Activated naive CD8-positive, alpha-beta T cell treated with anti-CD3 and anti-CD28 coated beads, Interleukin-2, amount 10 ng/mL, durations not matched to agents 7 days and 5 days (primary cell): ENCODE results near the gene CHTF8. TPM values are rescaled to one million over a fixed set of nuclear protein-coding genes. Genes with fewer than 3 reads are reported as not detected.
"Not testable (repeated sequence)": the region's sequence is repeated elsewhere in the genome, so short reads cannot be mapped to it uniquely, and the experiment has no call there.

Source experiments
- ATAC-seq: fragments of 150-1000 bp; cut with Tn5 transposase; one replicate; pipeline ENCODE4 v1.10.0; 2021; ENCODE audit warnings: low read depth, moderate library complexity
- POLR2A ChIA-PET: fragments of 350-600 bp; sonication (Branson Sonifier 250); formaldehyde crosslinking; loops from one replicate; lab custom pipeline; 2021; ENCODE audit warnings: antibody characterized with exemption; lab: Charles Lee
- DNase-seq: peaks from one replicate; pipeline ENCODE4 v3.0.0; 2021
- H3K27ac Mint-ChIP-seq: one replicate; pipeline ENCODE4 v1.8.0; 2022; ENCODE audit warnings: mild to moderate bottlenecking, mixed read lengths
- H3K27me3 Mint-ChIP-seq: one replicate; pipeline ENCODE4 v1.8.0; 2022; ENCODE audit warnings: mild to moderate bottlenecking, moderate library complexity, mixed read lengths
- H3K36me3 Mint-ChIP-seq: one replicate; pipeline ENCODE4 v1.8.0; 2021; ENCODE audit warnings: mild to moderate bottlenecking, mixed read lengths
- H3K4me1 Mint-ChIP-seq: one replicate; pipeline ENCODE4 v1.8.0; 2021; ENCODE audit warnings: mixed read lengths
- H3K4me3 Mint-ChIP-seq: one replicate; pipeline ENCODE4 v1.8.0; 2022; ENCODE audit warnings: mild to moderate bottlenecking, moderate library complexity, mixed read lengths
- H3K9me3 Mint-ChIP-seq: one replicate; pipeline ENCODE4 v1.8.0; 2021; ENCODE audit warnings: mixed read lengths
- total RNA-seq, 2 experiments: library from RNA; stranded (reverse); gene quantifications; one replicate each; pipeline ENCODE4 v1.2.3, GENCODE V29; 2021

The CHTF8 gene
- total RNA-seq, 2 experiments from 2014 or later = 126 to 132 TPM

DNA sequence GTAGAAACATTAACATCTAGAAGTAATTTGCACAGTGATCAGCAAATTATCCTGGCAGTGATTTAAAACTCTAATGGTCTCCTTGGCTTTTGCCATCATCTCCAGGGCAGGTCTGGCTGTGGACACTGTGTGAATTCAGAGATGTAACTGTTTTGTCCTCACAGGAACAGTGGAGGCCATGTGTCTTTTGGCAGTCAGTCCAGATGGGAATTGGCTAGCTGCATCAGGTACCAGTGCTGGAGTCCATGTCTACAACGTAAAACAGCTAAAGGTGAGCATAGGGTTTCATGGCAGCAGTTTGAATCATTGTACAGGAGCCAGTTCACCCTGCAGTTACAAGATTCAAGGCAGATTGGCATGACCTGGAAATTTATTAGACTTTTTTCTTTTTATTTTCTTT, 27.8 kb upstream of the CHTF8 start:
- Mint-ChIP-seq H3K9me3 (no peaks in the 10 kb centered on the region), H3K27ac (no peak overlapping the region), H3K36me3 (peaks cover 32% of the 10 kb centered on the region), H3K27me3 (no peaks in the 10 kb centered on the region), H3K4me1 (peaks cover under 1% of the 10 kb centered on the region), H3K4me3 (no peak overlapping the region)
- no peak for DNase-seq
- POLR2A ChIA-PET = no interaction called here
- no peak for ATAC-seq

DNA sequence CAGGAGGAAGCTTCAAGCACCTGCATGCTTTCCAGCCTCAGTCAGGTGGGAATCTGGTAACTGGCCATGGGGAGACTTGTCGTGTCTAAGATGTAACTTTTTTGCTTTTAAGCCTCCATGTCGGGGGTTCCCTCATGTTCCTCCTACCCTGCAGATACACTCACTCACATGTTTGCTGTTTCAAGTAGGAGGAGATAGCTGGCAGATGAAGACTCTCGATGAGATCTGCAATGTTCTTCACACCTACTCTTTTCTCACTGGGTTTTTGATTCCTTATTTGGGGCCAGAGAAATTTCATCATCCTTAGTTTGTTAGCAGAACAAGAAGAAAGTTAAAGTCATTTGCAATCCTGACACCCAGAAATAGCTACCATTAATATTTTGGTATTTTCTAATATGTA, 24.8 kb upstream of the CHTF8 start:
- Mint-ChIP-seq H3K27ac (no peak overlapping the region), H3K4me1 (no peaks in the 10 kb centered on the region)

DNA sequence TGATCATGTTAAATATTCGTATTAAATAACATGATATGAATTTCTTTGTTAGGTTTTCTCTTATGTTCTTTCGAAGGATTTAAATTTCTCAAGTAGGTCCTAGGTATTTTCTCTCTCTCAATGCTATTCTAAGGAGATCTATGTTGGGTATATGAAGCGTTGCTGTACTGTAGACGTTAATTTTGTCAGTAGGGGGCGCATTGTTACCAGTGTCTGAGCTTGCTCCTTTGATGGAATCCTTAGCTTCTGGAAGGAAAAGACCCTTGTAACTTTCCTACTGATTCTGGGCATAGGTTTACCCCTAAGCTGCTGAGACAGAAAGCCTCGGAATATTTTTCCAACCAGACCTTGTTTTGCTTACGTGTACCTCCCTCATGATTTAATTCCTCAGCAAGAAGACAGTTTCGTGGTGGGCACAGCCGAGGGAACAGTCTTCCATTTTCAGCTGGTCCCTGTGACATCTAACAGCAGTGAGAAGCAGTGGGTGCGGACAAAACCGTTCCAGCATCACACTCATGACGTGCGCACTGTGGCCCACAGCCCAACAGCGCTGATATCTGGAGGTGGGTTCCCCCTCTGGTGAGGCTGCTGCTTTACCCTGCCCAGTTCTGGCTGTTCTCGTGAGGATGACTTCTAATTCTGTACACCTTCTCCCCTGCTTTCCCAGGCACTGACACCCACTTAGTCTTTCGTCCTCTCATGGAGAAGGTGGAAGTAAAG, 17.9 kb upstream of the CHTF8 start:
- Mint-ChIP-seq H3K4me3 (no peak overlapping the region), H3K36me3 (peaks cover 14% of the 10 kb centered on the region), H3K27me3 (no peaks in the 10 kb centered on the region), H3K4me1 (no peaks in the 10 kb centered on the region), H3K27ac (no peak overlapping the region), H3K9me3 (no peaks in the 10 kb centered on the region)
- ATAC-seq = peak; percentile 76
- DNase-seq = no peak
- POLR2A ChIA-PET = interaction anchor here (1.2 kb wide), 1 partner anchor 136 kb away, joined by 5 read pairs; no protein-coding TSS in a partner anchor

More for the DNA sequence above, 24.8 kb upstream of the CHTF8 start:
- Mint-ChIP-seq H3K9me3 (no peaks in the 10 kb centered on the region), H3K36me3 (peaks cover 31% of the 10 kb centered on the region), H3K4me3 (no peak overlapping the region), H3K27me3 (no peaks in the 10 kb centered on the region)
- DNase-seq = no peak
- POLR2A ChIA-PET = interaction anchor here (0.7 to 1.7 kb wide), 3 partner anchors 9 to 381 kb away, joined by 3 to 4 read pairs (median 3); partner anchors contain the start of genes CHTF8 and UTP4
- ATAC-seq = no peak

DNA sequence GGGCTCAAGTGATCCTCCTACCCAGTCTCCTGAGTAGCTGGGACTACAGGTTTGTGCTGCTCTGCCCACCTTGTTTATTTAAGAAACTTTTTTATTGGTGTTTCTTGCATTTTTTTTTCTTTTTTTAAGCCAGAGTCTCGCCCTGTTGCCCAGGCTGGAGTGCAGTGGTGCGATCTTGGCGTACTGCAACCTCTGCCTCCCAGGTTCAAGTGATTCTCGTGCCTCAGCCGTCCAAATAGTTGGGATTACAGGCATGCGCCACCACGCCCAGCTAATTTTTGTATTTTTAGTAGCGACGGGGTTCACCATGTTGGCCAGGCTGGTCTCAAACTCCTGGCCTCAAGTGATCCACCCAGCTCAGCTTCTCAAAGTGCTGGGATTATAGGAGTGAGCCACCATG, 17.2 kb upstream of the CHTF8 start:
- H3K9me3 Mint-ChIP-seq, ATAC-seq, DNase-seq, H3K27me3 Mint-ChIP-seq, H3K27ac Mint-ChIP-seq, H3K4me3 Mint-ChIP-seq, H3K4me1 Mint-ChIP-seq: not testable (repeated sequence)
- peaks cover 10% of the 10 kb centered on the region for H3K36me3 Mint-ChIP-seq
- POLR2A ChIA-PET = interaction anchor here (1.2 kb wide), 1 partner anchor 137 kb away, joined by 5 read pairs; no protein-coding TSS in a partner anchor

DNA sequence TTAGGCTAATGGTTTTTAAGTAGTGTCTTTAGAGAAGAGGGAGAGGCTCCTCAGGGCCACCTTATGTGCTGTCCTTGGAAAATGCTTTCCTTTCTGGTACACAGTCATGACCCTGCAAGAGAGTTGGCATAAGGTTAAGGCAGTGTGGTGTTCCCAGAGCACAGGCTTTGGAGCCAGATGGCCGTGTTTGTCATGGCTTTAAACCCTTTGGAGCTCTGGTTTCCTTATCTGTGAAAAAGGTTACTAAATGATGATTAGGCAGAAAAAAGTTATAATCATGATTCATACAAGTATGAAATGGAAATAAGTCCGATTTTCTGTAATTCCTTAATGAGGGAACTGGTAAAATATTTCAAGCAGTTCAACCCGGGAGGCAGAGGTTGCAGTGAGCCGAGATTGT, 13.3 kb upstream of the CHTF8 start:
- no peak for ATAC-seq
- Mint-ChIP-seq H3K4me3 (no peak overlapping the region), H3K36me3 (peaks cover 26% of the 10 kb centered on the region), H3K4me1 (peaks cover 4% of the 10 kb centered on the region), H3K27ac (no peak overlapping the region), H3K9me3 (no peaks in the 10 kb centered on the region), H3K27me3 (no peaks in the 10 kb centered on the region)
- no peak for DNase-seq
- POLR2A ChIA-PET = no interaction called here

DNA sequence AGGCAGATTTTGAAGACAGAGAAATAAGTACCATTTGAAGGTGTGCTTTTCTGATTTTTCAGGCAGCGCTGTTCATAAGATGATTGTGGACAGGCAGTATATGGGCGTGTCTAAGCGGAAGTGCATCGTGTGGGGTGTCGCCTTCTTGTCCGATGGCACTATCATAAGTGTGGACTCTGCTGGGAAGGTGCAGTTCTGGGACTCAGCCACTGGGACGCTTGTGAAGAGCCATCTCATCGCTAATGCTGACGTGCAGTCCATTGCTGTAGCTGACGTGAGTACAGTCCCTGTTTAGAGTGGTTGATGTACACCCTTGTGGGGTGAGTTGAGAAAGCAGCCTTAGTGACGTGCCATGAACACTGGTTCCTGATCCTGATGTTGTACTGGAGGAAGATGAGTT, 10.7 kb upstream of the CHTF8 start:
- no peaks in the 10 kb centered on the region for H3K9me3 Mint-ChIP-seq
- H3K4me1 Mint-ChIP-seq = peaks cover 6% of the 10 kb centered on the region
- H3K36me3 Mint-ChIP-seq = peaks cover 28% of the 10 kb centered on the region
- H3K4me3 Mint-ChIP-seq = no peak overlapping the region
- no peak for ATAC-seq
- peak overlapping the region; percentile 11 for H3K27ac Mint-ChIP-seq
- POLR2A ChIA-PET = no interaction called here
- H3K27me3 Mint-ChIP-seq = no peaks in the 10 kb centered on the region
- no peak for DNase-seq

DNA sequence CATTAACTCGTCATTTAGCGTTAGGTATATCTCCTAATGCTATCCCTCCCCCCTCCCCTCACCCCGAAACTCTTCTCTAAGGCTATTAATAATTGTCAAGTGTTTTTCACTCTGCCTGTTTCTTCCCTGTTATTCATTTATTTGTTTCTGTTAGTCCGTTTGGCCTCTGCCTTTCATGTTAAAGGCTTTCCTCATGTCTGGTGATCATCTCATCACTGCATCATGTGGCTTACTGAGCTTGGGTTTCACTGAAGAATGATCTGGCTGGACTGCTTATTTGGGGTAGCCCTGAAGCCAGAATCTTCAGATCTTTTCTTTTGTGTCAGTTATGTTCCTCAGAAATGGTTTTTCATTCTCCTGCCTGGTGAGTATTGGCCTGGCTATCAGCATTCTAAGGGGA, 9.5 kb upstream of the CHTF8 start:
- Mint-ChIP-seq H3K36me3 (peaks cover 28% of the 10 kb centered on the region), H3K9me3 (no peaks in the 10 kb centered on the region), H3K4me3 (no peak overlapping the region), H3K27me3 (no peaks in the 10 kb centered on the region), H3K27ac (peak overlapping the region; percentile 24), H3K4me1 (peaks cover 8% of the 10 kb centered on the region)
- POLR2A ChIA-PET = no interaction called here
- DNase-seq (no peak), ATAC-seq (no peak)

DNA sequence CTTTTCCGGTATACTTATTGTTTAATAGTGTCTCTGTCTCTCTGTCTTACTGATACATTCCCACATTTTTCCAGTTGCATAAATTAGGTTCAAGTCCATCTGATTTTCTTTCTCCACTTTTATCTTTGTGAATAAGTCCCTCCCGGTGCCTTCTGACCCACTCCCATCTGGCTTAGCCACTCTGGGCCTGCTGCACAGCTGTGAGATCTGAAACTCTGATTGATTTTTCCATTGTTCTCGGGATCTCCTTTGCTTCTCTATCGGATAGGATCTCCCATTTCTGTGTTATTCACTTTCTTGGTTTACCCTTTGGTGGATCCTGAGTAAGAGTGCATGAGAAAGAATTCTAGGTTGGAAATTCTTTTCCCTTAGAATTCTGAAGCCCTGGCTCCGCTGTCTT, 8.6 kb upstream of the CHTF8 start:
- no peaks in the 10 kb centered on the region for H3K9me3 Mint-ChIP-seq
- POLR2A ChIA-PET = no interaction called here
- no peak overlapping the region for H3K4me3 Mint-ChIP-seq
- H3K27me3 Mint-ChIP-seq = no peaks in the 10 kb centered on the region
- peaks cover 27% of the 10 kb centered on the region for H3K36me3 Mint-ChIP-seq
- peaks cover 12% of the 10 kb centered on the region for H3K4me1 Mint-ChIP-seq
- H3K27ac Mint-ChIP-seq = no peak overlapping the region
- no peak for DNase-seq
- no peak for ATAC-seq

DNA sequence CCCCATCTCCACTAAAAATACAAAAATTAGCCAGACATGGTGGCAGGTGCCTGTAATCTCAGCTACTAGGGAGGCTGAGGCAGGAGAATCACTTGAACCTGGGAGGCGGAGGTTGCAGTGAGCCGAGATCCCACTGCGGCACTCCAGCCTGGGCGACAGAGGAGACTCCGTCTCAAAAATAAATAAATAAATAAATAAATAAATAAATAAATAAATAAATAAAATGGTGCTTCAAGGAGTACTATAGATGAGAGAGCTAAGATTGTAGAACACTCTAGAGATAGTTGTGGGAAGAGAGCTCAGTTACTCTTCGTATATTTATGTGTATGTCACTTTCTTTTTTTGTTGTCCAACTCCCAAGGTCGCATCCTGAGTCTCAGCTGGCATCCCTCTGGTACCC, 7.1 kb upstream of the CHTF8 start:
- H3K9me3 Mint-ChIP-seq, ATAC-seq, H3K27me3 Mint-ChIP-seq, POLR2A ChIA-PET, H3K27ac Mint-ChIP-seq, H3K4me3 Mint-ChIP-seq, DNase-seq: not testable (repeated sequence)
- Mint-ChIP-seq H3K36me3 (peaks cover 24% of the 10 kb centered on the region), H3K4me1 (peaks cover 17% of the 10 kb centered on the region)

DNA sequence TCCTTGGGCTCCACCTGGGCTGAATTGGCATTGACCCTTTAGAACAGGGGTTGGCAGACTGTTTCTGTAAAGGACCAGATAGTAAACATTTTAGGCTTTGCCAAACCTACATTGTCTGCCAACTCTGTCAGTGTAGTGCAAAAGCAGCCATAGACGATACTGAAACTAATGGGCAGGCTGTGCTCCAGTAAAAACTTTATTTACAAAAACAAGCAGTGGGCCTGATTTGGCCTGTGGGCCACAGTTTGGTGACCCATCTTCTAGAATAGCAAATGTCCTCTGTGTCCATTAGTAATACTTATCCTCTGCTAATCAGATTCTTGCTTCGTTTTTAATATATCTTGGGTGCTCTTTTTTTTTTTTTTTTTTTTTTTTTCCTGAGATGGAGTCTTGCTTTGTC, 6.2 kb upstream of the CHTF8 start:
- peaks cover 24% of the 10 kb centered on the region for H3K4me1 Mint-ChIP-seq
- H3K36me3 Mint-ChIP-seq = peaks cover 26% of the 10 kb centered on the region
- H3K27ac Mint-ChIP-seq = no peak overlapping the region
- H3K9me3 Mint-ChIP-seq = no peaks in the 10 kb centered on the region
- H3K4me3 Mint-ChIP-seq = no peak overlapping the region
- H3K27me3 Mint-ChIP-seq = no peaks in the 10 kb centered on the region
- POLR2A ChIA-PET = no interaction called here
- ATAC-seq (no peak), DNase-seq (no peak)

DNA sequence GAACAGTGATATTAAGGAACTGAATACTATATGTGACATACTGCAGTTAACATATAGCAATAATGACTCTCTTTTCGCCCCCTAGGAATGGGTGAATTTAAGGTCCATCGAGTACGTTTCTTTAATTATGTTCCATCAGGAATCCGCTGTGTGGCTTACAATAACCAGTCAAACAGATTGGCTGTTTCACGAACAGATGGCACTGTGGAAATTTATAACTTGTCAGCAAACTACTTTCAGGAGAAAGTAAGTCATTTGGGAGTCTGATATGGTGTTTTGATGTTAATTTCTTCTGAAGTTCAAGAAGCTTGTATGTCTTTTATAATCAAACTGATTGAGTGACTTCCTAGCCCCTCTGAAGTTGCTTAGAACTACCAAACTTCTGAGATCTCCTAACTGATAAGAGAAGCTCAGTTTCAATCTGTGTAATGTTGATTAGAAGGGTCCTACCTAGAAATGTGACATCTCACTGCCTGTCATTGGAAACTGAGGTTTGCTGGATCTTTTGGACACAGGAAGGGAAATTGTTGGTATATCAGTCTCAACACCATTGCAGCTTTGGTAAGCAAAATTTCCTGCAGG, 1.1 kb upstream of the CHTF8 start:
- H3K4me3 Mint-ChIP-seq = peak overlapping the region; percentile 96
- POLR2A ChIA-PET = interaction anchor here (0.6 to 2.5 kb wide), 7 partner anchors 9 to 1358 kb away, joined by 3 to 8 read pairs (median 4); partner anchors contain the start of gene PDF
- no peaks in the 10 kb centered on the region for H3K9me3 Mint-ChIP-seq
- no peaks in the 10 kb centered on the region for H3K27me3 Mint-ChIP-seq
- ATAC-seq (no peak), DNase-seq (no peak)
- peak overlapping the region; percentile 90 for H3K27ac Mint-ChIP-seq
- H3K4me1 Mint-ChIP-seq = peaks cover 36% of the 10 kb centered on the region
- peaks cover 9% of the 10 kb centered on the region for H3K36me3 Mint-ChIP-seq

DNA sequence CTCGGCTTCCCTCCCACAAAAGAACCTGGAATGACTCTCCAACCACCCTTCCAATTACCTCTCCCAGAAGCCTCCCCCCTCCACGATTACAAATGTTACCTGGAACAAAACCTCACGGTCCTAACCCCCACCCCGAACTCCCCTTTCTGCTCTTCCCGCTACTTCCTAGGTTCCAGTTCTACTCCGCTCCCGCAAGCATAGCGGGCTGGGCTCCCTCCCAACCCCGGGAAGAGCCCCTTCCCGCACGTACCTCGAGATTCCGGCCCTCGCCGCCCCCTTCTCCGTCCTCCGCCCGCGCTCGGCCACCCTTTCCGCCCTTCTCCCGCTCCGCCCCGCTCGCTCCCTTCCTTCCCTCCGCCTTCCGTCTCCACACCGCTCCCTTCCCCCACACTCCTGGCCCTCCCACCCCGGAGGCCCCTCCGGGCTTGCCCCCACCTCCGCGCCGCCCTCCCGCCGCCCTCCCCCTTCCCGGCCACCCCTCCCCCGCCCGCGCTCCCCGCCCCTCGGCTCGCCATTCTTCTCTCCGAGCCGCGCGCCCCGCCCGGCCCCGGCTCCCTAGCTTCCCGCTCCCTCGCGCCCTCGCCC, 457 bp downstream of the CHTF8 start:
- no peaks in the 10 kb centered on the region for H3K9me3 Mint-ChIP-seq
- POLR2A ChIA-PET = interaction anchor here (1.0 to 2.5 kb wide), 6 partner anchors 26 to 288 kb away, joined by 3 to 8 read pairs (median 4); partner anchors contain the start of genes PDF, SNTB2 and TERF2
- H3K36me3 Mint-ChIP-seq = peaks cover 9% of the 10 kb centered on the region
- H3K27me3 Mint-ChIP-seq = no peaks in the 10 kb centered on the region
- peak overlapping the region; percentile 96 for H3K4me3 Mint-ChIP-seq
- ATAC-seq (peak; percentile 53), DNase-seq (no peak)
- H3K27ac Mint-ChIP-seq = peak overlapping the region; percentile 90
- H3K4me1 Mint-ChIP-seq = peaks cover 37% of the 10 kb centered on the region

DNA sequence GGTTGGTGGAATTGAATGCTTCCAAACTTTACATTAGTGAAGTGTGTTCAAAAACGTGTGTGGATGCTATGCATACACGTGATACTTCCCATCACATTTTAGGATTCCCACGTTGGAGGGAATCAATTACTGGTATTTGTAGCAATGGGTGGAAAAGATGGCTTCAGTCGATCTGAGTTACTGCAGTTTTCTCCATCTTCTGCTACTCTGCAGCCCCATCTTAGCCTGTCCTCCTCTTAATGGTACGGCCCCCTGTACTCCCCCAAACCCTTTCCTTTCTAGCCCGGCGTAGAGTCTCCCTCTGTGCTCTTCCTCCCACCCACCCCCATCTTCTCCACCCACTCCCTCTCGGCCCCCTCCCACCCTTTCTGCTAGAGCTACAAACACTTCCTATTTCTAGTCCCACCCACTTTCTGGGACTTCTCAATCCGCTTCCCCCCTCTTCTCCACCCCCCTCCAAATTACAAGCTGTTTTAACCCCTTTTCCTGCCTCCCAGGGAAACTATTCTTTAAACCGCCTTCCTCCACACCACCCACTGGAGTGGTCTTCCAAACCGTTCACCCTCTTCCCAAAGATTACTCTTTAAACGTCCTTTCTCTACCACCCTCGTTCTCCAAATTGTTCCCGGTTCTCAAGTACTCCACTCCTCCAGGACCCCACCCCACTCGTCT, 1.1 kb downstream of the CHTF8 start:
- DNase-seq (no peak), ATAC-seq (no peak)
- Mint-ChIP-seq H3K27me3 (no peaks in the 10 kb centered on the region), H3K9me3 (no peaks in the 10 kb centered on the region), H3K27ac (peak overlapping the region; percentile 90), H3K4me3 (peak overlapping the region; percentile 96), H3K36me3 (peaks cover 7% of the 10 kb centered on the region), H3K4me1 (peaks cover 37% of the 10 kb centered on the region)
- POLR2A ChIA-PET = no interaction called here
